SH-SY5Y (cell line): ENCODE measurements around the gene LRRK1.

Experiments
- GATA2 ChIP-seq: IDR thresholded peaks from 2 replicates; pipeline ENCODE4 v1.6.1; 2011; ENCODE audit warnings: mild to moderate bottlenecking, low read depth, low read length
- GATA3 ChIP-seq: IDR thresholded peaks from 2 replicates; pipeline ENCODE4 v1.6.1; 2011; ENCODE audit warnings: low read depth, mild to moderate bottlenecking, low read length, moderate library complexity

DNA sequence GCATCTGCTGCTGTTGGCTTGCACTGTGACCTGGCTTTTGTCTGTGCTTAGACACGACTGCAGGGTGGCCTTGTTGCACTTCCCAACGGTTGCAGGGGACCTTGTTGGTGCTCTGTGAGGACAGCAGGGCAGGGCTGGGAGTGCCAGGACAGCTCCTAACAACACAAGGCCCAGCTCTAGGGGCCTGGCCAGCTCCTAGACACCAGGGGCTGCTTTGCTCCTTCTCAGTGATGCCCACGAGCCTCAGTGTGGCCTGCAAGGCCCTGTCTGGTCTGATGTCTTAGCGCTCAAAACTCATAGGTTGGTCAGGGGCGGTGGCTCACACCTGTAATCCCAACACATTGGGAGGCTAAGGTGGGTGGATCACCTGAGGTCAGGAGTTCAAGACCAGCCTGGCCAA, 183.6 kb downstream of the LRRK1 start:
- no peak for TF ChIP-seq GATA2
- TF ChIP-seq GATA3: no peak
